ENCODE data around the gene BDH2.

Gene BDH2

GRCh38 chr4:103067841-103068547 lies 31.6 kb downstream of the BDH2 start:
- no peaks in the 10 kb centered on the region for H3K4me1 ChIP-seq (ENCODE audit: low read depth, poor library complexity, severe bottlenecking)
- H3K79me2 ChIP-seq (ENCODE audit: insufficient read depth, low read depth): peaks cover 27% of the 10 kb centered on the region; the same call in 1 of the 2 replicates
- TF ChIP-seq CTCF (conservative IDR thresholded peaks at IDR 0.05; ENCODE audit: low read depth, low read length): no peak
- no peak overlapping the region for H3K9ac ChIP-seq
- no peaks in the 10 kb centered on the region for H4K20me1 ChIP-seq (ENCODE audit: insufficient read depth)
- H3K36me3 ChIP-seq (ENCODE audit: insufficient read depth): no peaks in the 10 kb centered on the region
- no peak overlapping the region for H2AFZ ChIP-seq (ENCODE audit: low read depth)
- no peak overlapping the region for H3K4me3 ChIP-seq (IDR thresholded peaks at IDR 0.05; ENCODE audit: insufficient read depth, low read depth, low read length)
- H3K27me3 ChIP-seq (ENCODE audit: insufficient read depth, low read depth): no peaks in the 10 kb centered on the region
- H3K27ac ChIP-seq: no peak overlapping the region
- no peak overlapping the region for H3K4me2 ChIP-seq

- TF ChIP-seq CTCF (conservative IDR thresholded peaks at IDR 0.05; ENCODE audit: low read depth, low read length): no peak
- H2AFZ ChIP-seq (ENCODE audit: low read depth): no peak overlapping the region
- H3K27ac ChIP-seq: no peak overlapping the region
- no peaks in the 10 kb centered on the region for H3K4me1 ChIP-seq (ENCODE audit: low read depth, poor library complexity, severe bottlenecking)
- H3K9ac ChIP-seq: no peak overlapping the region
- H3K36me3 ChIP-seq (ENCODE audit: insufficient read depth): no peaks in the 10 kb centered on the region
- H3K27me3 ChIP-seq (ENCODE audit: insufficient read depth, low read depth): no peaks in the 10 kb centered on the region
- no peaks in the 10 kb centered on the region for H3K79me2 ChIP-seq (ENCODE audit: insufficient read depth, low read depth)
- H4K20me1 ChIP-seq (ENCODE audit: insufficient read depth): no peaks in the 10 kb centered on the region
- no peak overlapping the region for H3K4me3 ChIP-seq (IDR thresholded peaks at IDR 0.05; ENCODE audit: insufficient read depth, low read depth, low read length)
- no peak overlapping the region for H3K4me2 ChIP-seq
Measured at GRCh38 chr4:103060453-103061148, 39.0 kb downstream of the BDH2 start.

DNA sequence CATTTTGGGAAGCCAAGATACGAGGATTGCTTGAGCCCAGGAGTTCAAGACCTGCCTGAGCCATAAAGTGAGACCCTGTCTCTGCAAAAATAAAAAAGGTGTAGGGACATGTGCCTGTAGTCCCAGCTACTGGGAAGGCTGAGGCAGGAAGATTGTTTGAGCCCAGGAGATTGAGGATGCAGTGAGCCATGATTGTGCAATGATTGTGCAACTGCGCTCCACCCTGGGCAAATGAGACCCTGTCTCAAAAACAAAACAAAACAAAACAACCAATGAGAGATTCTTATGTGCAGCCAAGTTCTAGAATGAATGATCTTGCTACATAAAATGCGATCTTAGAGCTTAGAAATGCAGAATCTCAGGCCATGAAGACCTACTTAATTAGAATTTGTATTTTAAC lies 45.6 kb downstream of the BDH2 start:
- Histone ChIP-seq H3K27me3 (ENCODE audit: insufficient read depth, low read depth) (no peaks in the 10 kb centered on the region), H4K20me1 (ENCODE audit: insufficient read depth) (no peaks in the 10 kb centered on the region), H3K4me1 (ENCODE audit: low read depth, poor library complexity, severe bottlenecking) (no peaks in the 10 kb centered on the region), H3K4me3 (IDR thresholded peaks at IDR 0.05; ENCODE audit: insufficient read depth, low read depth, low read length) (no peak overlapping the region), H3K27ac (no peak overlapping the region), H3K36me3 (ENCODE audit: insufficient read depth) (no peaks in the 10 kb centered on the region), H3K4me2 (no peak overlapping the region), H3K9ac (no peak overlapping the region), H2AFZ (ENCODE audit: low read depth) (no peak overlapping the region), H3K79me2 (ENCODE audit: insufficient read depth, low read depth) (no peaks in the 10 kb centered on the region)
- TF ChIP-seq CTCF (conservative IDR thresholded peaks at IDR 0.05; ENCODE audit: low read depth, low read length): no peak

DNA sequence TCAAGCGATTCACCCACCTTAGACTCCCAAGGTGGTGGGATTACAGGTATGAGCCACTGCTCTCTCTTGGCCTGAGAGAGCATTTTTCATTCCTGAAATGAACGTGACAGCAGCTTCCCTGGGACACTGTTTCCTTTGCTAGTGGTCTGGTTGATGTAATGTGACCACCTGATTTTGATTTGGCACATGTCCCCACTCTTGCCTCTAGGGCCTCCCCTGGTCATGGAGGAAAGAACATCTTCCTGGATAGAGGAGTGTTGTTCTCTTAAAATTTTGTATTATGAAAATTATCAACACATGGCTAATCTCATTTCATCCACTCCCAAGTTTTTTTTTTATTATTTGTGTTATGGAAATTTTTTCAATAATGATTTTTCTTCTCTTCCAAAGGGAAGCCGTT lies 46.9 kb downstream of the BDH2 start:
- no peak for TF ChIP-seq CTCF (conservative IDR thresholded peaks at IDR 0.05; ENCODE audit: low read depth, low read length)
- no peaks in the 10 kb centered on the region for H3K4me1 ChIP-seq (ENCODE audit: low read depth, poor library complexity, severe bottlenecking)
- no peak overlapping the region for H3K4me3 ChIP-seq (IDR thresholded peaks at IDR 0.05; ENCODE audit: insufficient read depth, low read depth, low read length)
- H3K9ac ChIP-seq: no peak overlapping the region
- H3K4me2 ChIP-seq: no peak overlapping the region
- no peaks in the 10 kb centered on the region for H4K20me1 ChIP-seq (ENCODE audit: insufficient read depth)
- H3K79me2 ChIP-seq (ENCODE audit: insufficient read depth, low read depth): no peaks in the 10 kb centered on the region
- no peaks in the 10 kb centered on the region for H3K27me3 ChIP-seq (ENCODE audit: insufficient read depth, low read depth)
- no peak overlapping the region for H3K27ac ChIP-seq
- H3K36me3 ChIP-seq (ENCODE audit: insufficient read depth): no peaks in the 10 kb centered on the region
- H2AFZ ChIP-seq (ENCODE audit: low read depth): no peak overlapping the region
